Raji (cell line): ENCODE data around the gene ZNF35.
A peak's percentile ranks its signal among the peaks of the same experiment; 100 is the strongest.

Source experiments
- POLR2A ChIP-seq: IDR thresholded peaks from 2 replicates; pipeline ENCODE4 v1.6.1; 2011; ENCODE audit warnings: low read depth, low read length, control low read depth; ENCODE audit not compliant: insufficient read depth

ZNF35 gene

GRCh38 chr3:44648564-44649229 is at the start of gene ZNF35:
Gene ZNF35 (plus strand): TSS chr3:44648732. CDS start chr3:44651068, 2,336 bp downstream.
- TF ChIP-seq POLR2A, result peak; percentile 70

GRCh38 chr3:44601749-44602148 is 46.8 kb upstream of the ZNF35 start:
- no peak for TF ChIP-seq POLR2A

- TF ChIP-seq POLR2A, result no peak
Observed at GRCh38 chr3:44612678-44613077, 35.9 kb upstream of the ZNF35 start.

- peak; percentile 51 for TF ChIP-seq POLR2A
Observed at GRCh38 chr3:44624749-44625480, 23.6 kb upstream of the ZNF35 start, which contains the start of gene ZNF197. Gene ZNF197 (plus strand): TSS chr3:44625036. CDS start chr3:44629155, 4,119 bp downstream.

GRCh38 chr3:44628716-44629115 is 19.8 kb upstream of the ZNF35 start:
- no peak for TF ChIP-seq POLR2A

- TF ChIP-seq POLR2A, result no peak
Observed at GRCh38 chr3:44632193-44632592, 16.3 kb upstream of the ZNF35 start.

- TF ChIP-seq POLR2A, result no peak
Observed at GRCh38 chr3:44642337-44642736, 6.2 kb upstream of the ZNF35 start.

- TF ChIP-seq POLR2A, result no peak
Observed at GRCh38 chr3:44643024-44643423, 5.5 kb upstream of the ZNF35 start.

- no peak for TF ChIP-seq POLR2A
Observed at GRCh38 chr3:44647771-44648170, 761 bp upstream of the ZNF35 start.

- TF ChIP-seq POLR2A, result no peak
Observed at GRCh38 chr3:44649709-44650108, 1.2 kb downstream of the ZNF35 start.

- no peak for TF ChIP-seq POLR2A
Observed at GRCh38 chr3:44654039-44654438, 5.5 kb downstream of the ZNF35 start.

- no peak for TF ChIP-seq POLR2A
Observed at GRCh38 chr3:44659015-44659414, 10.5 kb downstream of the ZNF35 start.

- TF ChIP-seq POLR2A, result no peak
Observed at GRCh38 chr3:44659434-44659833, 10.9 kb downstream of the ZNF35 start.

- no peak for TF ChIP-seq POLR2A
Observed at GRCh38 chr3:44661189-44661588, 12.7 kb downstream of the ZNF35 start.

- TF ChIP-seq POLR2A, result no peak
Observed at GRCh38 chr3:44665173-44665572, 16.6 kb downstream of the ZNF35 start.

- TF ChIP-seq POLR2A, result no peak
Observed at GRCh38 chr3:44666346-44666745, 17.8 kb downstream of the ZNF35 start.

- TF ChIP-seq POLR2A, result no peak
Observed at GRCh38 chr3:44669760-44670159, 21.2 kb downstream of the ZNF35 start.

- TF ChIP-seq POLR2A, result no peak
Observed at GRCh38 chr3:44674211-44674610, 25.7 kb downstream of the ZNF35 start.
